Measurements from ENCODE around the gene ADAMTS1.

The ADAMTS1 gene

DNA sequence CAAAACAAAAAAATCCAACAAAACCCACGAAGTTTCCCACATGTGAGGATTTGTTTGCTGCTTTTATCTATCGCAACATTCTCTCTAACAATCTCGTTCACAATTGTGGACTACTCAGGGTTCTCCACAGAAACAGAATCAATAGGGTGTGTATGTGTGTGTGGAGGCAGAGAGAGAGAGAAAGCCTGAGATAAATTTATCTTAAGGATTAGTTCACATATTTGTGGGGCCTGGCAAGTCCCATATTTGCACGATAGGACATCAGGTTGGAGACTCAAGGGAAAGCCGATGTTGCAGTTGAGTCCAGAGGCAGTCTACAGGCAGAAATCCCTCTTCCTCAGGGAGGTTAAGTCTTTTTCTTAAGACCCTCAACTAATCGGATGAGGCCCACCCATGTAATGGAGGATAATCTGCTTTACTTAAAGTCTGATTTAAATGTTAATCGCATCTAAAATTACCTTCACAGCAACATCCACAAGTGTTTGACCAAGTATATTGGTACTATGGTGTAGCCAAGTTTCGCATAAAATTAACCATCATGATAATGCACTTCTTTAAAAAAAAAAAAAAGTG, 31.7 kb downstream of the ADAMTS1 start:
- no peak for DNase-seq (ENCODE audit: low spot score)

DNA sequence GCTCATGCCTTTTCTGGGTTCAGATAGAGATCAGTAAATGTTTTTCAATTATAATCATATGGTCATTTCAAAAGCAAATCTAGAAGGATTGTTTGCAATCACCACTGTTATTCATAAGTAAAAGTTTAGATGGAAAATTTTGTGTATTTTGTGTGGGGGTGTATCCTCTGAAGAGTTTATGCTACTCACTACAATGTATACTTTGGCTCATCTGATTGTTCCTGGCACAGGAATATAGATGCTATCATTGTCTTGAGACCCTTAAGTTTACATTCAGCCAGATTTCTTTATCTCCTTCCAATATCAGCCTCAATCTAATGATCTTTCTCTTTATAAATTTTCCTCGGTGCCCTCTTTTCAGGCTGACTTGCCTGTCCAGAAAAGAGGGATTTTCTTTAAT, 33.0 kb downstream of the ADAMTS1 start:
- no peak for DNase-seq (ENCODE audit: low spot score)

DNA sequence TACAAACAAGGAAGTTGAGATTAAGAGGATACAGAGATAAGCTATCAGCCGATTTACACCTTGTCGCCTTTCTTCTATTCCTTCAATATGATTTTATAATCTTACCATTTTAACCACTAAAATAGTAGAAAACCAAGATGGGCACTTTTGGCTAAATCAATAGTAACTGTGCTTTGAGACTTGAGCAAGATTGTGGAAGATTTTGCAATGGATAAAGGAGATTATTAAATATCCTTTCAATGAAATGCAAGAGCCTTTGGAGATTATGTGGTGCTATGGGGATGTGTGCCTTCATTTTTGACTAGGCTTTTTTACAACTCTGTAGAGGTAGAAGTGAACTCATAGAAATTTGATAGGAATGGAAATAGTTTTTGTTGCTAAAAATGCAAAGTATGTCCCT, 33.7 kb downstream of the ADAMTS1 start:
- DNase-seq (ENCODE audit: low spot score) = no peak

DNA sequence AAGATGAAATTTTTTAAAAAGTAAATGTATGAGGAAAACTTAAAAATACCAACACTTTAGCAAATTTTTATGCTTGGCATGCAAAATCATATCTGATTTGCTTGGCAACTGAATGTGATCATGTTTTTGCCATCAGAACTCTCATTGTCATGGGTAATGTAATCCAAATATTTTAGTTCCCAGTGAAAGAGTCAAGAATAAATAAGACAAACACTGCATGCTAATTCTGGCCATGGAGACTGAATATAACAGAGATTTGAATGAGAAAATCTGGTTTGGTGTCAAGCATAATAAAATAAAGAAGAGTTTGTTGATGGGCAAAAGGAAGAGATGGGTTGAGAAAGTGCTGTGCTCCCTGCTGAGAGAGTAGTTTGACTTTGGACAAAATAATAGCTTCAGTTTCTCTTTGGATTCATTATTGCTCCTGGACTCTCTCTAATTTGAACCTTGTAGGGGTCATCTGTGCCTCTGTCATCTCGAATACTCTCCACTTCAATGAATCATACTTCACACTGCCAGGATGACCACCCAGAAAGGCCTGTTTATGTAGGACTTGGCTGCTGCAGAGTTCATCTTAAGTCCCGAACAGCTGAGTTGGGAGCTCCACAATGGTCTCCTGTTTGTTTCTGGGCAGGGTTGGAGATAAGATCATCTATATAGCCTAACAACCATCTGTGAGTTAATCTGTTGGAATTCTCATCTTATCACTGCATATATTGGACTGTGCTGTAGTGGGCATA, 34.4 kb downstream of the ADAMTS1 start:
- no peak for DNase-seq (ENCODE audit: low spot score)

DNA sequence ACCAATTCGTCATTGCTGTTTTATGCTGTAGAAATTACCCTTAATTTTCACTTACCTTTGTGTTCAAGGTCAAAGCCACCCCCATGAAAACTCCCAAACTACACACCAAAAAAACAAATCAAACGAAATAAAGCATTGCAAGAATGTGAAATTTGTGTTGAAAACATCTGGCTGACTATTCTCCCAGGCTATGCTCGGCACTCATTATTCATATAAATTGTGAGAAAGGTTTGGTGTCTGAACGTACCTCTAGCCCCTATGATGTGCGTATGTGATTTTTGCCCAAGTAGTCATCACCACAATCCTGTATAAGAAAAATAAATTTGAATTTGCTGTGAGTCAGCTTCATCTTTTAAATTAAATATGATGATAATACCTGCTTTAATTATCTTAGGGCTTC, 34.9 kb downstream of the ADAMTS1 start:
- DNase-seq (ENCODE audit: low spot score) = no peak

DNA sequence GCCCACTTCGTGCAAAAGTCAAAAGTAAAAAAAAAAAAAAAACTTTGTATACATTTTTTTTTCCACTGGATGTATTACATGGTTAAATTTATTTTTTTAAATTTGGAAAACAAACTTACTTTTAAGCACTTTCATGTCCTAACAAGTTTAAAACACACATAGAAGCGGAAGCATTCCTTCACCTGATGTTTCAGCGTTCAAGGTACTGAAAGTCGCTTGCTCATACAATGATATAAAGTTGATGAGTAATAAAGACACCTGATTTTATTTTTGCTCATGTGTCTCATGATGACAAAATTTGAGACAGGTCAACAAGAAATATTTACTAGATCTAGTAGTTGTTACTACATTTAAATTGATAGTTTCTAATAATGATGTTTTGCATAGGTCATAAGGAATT, 35.5 kb downstream of the ADAMTS1 start:
- DNase-seq (ENCODE audit: low spot score) = no peak

DNA sequence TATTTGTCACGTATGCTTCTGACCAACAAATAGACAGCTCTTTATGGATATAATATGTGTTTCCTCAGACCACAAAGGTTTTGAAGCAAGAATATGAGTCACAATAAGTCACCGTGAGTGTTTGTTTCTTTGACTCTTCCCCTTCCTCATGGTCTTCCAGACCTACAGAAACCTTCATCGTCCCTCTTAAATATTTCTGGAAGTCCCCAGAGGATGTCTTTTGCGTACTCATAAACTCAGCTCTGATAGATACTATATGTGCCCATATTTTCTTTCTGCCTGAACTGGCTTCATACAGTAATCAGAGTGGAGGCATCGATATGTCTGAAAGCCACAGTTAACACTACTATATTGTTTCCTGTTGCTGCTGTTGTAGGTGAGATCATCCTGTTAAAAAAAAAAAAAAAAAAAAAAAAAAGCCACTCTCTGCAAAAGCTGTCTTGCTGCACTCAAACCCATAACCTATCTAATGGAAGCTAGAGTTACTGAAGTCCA, 38.4 kb downstream of the ADAMTS1 start:
- peak; percentile 10 for DNase-seq (ENCODE audit: low spot score)

DNA sequence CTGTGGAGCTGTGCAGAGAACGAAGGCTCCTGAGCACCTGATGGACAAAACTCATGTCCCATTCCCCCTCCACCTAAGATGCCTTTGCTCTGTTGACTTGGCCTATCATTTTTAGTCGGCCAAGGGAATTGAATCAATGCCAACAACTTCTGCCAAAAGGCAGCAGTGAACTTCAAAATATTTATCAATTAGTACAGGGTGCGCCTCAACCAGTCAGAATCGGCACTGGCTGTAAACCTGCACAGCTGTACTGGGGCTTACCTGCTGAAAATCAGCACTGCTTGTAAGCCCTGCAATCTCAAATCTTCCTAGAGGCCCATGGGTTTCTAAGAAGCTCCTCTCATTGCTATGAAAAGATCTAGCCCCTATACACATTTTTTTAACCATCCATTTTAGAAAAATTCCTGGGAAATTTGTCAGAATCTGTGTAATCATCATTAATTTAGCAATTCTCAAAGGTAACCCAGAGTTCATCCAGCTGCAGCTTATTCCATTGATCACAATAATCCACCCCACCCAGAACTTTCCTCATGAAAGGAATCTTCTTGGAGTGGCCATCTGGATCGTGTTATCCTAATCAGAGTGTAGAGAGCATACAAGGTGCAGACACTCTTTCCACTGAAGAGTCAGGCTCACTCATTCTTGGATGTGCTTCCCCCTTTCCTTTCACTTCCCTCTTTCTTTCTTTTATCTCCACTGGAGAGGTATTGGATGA, 40.2 kb downstream of the ADAMTS1 start:
- DNase-seq (ENCODE audit: low spot score) = peak; percentile 17

DNA sequence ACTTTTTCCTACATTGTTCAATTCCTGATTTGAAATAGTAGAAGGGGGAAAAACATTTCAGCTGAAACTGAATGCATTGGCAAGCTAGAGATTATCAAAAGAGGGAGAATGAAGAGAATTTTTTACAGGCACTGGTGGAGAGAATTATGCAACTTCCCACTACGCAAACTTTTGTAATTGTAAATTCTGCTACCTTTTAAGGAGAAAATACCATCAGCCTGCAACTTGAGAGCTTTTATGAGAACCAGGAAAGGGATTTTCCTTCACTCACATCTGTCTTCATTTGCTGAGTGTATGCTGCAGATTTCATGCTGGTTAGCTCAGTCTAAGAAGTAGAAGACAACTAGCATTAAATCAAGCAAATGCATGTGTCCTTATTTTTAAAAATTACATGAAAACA, 43.7 kb downstream of the ADAMTS1 start:
- DNase-seq (ENCODE audit: low spot score) = peak; percentile 62

DNA sequence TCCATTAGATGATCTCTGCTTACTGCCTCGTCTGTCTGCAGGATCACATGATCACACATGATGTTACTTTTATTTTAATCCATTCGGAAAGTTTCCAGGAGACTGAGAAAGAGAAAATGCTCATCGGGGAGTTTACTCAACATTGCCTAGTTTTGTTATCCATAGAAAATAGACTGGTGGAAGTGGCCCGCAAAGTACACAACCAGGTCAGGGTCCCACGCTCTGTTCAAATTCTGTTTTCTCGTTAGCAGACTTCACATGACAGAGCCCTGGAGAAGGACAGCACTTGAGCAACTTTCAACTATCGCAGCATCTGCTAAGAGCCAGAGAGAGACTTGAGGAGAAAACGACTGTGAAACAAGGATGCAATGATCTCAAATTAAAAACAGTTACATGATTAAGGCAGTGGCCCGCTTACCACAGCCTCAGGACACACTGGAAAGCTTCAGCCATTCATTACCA, 44.2 kb downstream of the ADAMTS1 start:
- peak; percentile 31 for DNase-seq (ENCODE audit: low spot score)

DNA sequence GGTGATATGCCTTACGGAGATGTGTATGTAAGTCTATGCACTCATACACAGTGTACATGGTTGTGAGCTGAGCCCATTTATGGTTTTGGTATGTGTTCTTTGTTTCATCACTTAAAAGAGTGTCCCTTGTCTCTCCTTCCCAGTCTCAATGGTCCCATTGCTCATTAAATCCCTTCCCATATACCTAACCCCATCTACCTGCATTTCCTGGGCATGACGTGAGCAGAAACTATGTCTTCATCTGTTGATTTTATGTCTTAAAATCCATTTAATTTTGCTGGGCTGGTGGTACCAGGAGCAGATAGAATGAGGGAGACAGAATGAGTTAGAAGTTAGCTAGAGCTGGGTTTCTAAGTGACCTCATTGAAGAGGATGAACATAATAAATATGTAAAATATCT, 44.8 kb downstream of the ADAMTS1 start:
- DNase-seq (ENCODE audit: low spot score) = no peak

DNA sequence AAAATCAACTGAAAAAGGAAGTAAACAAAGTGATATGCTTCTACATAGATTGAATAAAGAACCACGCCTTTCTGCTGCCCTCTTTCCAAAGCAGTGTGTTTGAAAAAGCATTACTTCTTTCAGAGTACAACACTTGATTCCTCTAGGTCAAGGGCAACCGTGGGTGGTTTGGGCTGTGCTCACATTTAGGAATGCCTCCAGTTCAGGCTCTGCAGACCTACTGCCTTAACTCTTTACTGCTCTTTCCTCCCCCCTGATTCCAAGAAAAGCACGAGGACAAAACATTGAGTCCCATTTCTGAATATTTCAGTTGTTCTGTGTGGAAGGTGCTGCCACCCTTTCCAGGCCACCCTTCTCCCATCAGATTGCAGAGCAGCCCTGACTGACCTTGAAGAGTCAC, 45.2 kb downstream of the ADAMTS1 start:
- no peak for DNase-seq (ENCODE audit: low spot score)

DNA sequence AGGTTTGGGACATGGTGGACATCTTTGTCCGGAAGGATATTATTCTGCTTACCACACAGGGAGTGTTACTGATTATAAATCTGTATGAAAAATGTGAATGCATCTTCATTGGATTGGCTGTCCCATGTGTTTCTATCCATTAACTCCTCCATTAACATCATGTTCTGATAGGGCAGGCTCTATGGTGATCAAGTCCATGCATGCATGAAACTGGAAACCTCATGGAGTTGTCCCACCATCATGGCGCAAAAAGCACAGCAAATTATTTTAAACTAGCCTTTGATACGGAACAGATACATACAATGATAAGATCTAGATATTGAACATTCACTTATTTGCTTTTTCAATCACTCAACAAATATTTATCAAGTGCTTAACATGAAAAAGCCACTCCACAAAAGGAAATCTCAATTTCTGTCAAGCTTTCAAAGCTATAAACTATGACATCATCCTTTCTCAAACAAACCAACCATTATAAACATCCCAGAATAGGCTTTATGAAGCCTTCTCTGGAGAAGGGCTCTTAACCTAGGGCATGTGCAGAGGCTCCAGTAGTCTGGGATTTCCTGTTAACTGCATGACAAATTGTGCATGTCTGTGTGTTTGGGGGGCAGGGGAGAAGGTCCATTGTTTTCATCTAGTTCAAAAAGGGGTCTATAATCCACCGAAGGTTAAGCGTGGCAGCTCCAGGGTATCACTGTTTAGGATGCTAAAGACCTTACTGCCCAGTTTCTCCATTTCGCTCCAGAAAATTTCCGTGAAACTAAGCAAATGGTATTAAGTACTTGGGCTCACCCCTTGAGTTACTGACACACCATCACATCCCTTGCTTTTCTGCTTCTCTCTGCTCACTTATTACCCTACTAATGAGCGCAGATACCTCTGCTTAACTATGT, 46.1 kb downstream of the ADAMTS1 start:
- DNase-seq (ENCODE audit: low spot score) = no peak

DNA sequence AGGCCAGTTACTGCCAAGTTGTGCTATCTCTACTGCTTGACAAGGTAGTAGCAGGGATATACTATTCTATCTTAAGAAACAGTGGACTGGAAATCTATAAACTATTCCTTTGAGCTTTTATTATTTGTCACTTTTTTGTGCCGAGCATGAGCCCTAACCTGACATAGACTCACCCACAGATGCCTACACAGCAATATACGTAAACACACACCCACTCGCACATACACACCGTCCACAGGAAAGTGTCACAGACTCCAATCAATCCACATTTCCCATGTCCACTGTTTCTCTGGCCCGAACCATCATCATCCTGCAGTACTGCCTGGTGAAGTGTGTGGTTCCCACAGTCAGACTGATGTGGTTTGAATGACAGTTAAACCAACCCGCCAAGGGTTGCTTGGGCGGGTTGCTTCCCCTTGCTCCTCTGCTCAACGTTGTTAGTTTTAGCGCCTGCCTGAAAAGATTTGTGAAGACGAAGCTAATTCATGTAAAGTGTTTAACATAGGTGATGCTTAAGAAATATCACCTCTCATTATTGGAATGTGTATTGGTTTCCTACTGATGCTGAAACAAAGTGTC, 47.2 kb downstream of the ADAMTS1 start:
- no peak for DNase-seq (ENCODE audit: low spot score)

DNA sequence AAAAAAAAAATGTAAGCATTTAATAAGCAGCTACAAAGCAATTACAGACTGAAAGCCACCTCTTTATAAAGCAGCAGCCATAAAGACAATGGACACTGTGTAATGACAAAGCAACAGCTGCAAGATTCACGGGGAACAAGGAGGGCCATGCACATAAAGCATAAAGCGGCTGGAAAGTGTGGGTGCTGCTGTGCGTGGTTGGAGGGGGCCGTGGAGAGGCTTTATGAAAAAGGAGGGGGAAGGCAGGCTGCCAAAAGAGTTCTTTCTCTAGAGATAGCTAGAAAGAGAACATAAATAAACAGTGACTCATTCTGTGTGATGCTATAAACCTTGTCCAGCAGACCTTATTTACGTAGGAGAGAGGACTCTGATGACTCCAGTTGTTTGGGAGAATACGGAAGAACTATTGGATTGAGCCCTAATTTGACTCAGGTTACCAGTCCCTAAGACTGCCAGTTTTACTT, 49.3 kb downstream of the ADAMTS1 start:
- DNase-seq (ENCODE audit: low spot score) = peak; percentile 70

DNA sequence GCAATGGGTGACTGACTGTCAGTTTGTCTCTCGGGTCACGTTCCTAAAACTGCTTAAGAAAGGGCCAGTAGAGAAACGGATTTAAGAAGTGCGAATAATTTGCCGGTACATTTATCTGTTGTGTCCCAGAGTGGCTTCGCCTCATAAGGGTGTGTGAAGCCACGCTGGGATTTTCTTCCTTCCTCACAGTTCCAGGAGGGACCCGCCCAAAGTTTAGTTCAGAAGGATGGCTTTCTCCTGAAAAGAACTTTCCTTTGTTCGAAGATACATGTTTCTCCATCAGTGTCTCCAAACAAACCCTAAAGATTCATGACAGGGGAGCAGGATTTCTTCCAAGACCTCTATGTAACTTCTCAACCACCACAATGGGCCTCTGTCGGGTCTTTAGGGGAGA, 49.8 kb downstream of the ADAMTS1 start:
- no peak for DNase-seq (ENCODE audit: low spot score)

DNA sequence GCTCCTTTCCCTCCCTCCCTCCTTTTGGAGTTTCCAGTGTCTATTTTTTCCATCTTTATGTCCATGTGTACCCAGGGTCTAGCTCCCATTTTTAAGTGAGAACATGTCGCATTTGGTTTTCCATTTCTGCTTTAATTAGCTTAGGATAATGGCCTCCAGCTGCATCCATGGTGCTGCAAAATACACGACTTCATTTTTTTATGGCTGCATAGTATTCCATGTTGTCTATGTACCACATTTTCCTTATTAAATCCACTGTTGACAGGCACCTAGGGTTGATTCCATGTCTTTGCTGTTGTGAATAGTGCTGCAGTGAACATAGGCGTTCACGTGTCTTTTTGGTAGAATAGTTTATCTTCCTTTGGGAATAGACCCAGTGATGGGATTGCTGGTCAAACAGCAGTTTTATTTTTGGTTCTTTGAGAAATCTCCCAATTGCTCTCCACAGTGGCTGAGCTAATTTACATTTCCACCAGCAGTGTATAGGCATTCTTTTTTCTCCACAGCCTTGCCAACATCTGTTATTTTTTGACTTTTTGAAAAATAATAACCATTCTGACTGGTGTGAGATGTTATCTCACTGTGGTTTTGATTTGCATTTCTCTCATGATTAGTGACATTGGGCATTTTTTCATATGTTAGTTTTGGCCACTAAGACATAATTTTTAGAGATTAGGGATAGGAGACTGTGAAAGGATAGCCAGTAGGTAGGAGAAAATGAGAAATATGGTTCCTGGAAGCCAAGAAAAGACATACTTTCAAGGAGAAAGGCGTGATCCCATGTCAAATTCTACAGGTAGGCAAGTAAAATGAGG, 50.4 kb downstream of the ADAMTS1 start:
- no peak for DNase-seq (ENCODE audit: low spot score)

DNA sequence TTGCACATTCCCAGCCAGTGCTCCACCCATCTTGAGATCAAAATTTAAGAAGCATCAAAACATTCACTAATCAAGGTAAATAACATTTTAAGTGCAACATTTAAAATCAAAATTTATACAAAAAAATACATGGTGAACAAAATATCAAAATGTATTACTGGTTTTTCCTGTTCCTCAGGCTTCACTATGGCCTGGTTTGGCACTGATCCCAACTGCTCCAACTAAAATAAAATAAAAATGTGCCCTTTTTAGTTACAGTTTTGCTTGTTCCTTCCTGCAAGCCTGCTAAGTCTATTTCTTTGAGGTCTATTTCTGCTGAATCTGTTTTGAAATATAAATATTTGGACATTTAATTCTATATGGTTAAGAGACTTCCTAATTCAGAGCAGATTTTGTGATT, 54.9 kb downstream of the ADAMTS1 start:
- DNase-seq (ENCODE audit: low spot score) = no peak

DNA sequence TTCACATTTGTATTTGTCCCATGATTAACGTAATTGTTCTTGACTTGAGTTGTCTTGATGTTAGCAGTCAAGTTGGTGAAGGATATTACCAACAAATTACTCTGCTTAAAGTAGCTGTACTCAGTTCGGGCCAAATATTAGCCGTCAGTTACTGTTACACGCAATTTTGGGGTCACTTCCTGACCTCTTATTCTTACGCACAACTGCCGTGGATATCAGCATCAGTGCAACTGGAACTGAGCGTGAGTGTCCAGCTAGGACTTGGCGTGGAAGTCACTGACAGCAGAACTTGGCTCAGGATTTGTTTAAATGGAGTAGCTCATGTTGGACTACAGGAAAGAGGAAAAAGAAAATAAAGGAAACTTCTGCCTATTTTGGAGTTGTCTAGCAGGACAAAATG, 56.4 kb downstream of the ADAMTS1 start:
- DNase-seq (ENCODE audit: low spot score) = no peak

All from AG08395 (cell line).